ELR (cell line): ENCODE measurements around the gene PIM3.
A peak's percentile ranks its signal among the peaks of the same experiment; 100 is the strongest.
"Not testable (repeated sequence)": the region's sequence is repeated elsewhere in the genome, so short reads cannot be mapped to it uniquely, and the experiment has no call there.

Source experiments
- DNase-seq: peaks from one replicate; pipeline ENCODE4 v3.0.0-alpha.2; 2015; ENCODE audit warnings: low read depth

PIM3 gene

DNA sequence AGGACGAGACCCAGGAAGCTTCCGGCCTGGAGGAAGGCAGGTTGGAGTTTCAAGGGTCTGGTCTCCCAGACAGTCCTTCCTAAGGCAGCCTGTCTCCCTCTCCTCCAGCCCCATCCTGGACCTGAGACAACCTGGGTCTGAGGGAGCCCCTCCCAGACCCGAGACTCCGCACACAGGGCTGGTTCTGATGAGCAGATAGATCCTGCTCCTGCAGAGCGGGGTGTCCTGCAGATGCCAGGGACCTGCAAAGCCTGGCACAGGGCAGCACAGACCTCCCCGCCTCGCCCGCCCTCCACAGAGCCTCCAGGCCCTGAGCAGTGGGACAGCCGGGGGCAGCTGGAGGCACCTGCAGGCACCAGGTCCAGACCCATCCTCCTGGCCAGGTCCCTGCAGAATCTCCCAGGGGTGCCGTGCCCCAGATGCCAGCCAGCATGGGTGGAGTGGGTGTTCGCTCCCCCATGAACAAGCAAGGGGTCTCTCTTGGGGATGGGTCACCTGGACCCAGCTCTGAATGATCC is 7.8 kb downstream of the PIM3 start:
- DNase-seq, result no peak

DNA sequence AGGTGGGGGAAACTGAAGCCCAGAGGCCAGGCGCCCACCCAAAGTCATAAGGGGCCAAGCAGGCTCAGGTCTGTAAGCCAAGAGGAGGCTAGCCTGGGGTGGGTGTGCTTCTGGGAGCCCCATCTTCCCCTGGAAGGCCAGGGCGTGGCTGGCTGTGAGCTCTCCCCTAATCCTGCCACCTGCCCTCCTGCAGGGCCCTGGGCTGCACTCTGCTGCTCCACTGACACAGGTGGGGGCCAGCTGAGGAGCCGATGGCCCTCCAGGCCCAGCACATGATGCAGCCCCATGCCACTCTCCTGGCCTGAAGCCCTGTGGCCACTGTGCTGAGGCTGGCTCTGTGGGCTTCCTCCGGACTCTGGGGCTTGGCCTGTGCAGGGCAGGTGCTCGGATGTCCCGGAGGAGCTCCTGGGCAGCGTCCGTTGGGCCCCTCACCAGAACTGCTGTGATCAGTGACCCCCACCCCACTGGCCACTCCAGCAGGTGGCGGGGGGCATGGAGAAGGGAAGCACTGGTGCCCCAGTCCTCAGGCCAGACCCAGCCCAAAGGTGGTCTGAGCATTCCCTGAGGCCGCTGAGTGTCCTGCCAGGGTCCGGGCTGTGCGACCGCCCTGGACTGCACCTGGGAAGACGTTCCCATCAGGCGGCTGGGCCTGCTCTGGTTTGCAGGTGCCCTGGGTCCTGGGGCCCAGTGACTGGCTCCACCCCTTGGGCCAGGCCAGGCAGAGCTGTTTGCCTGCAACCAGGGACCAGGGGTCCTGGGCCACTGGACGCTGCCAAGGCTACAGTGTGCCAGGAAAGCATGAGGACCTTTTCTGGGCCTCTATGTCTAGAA is 8.5 kb downstream of the PIM3 start:
- no peak for DNase-seq

DNA sequence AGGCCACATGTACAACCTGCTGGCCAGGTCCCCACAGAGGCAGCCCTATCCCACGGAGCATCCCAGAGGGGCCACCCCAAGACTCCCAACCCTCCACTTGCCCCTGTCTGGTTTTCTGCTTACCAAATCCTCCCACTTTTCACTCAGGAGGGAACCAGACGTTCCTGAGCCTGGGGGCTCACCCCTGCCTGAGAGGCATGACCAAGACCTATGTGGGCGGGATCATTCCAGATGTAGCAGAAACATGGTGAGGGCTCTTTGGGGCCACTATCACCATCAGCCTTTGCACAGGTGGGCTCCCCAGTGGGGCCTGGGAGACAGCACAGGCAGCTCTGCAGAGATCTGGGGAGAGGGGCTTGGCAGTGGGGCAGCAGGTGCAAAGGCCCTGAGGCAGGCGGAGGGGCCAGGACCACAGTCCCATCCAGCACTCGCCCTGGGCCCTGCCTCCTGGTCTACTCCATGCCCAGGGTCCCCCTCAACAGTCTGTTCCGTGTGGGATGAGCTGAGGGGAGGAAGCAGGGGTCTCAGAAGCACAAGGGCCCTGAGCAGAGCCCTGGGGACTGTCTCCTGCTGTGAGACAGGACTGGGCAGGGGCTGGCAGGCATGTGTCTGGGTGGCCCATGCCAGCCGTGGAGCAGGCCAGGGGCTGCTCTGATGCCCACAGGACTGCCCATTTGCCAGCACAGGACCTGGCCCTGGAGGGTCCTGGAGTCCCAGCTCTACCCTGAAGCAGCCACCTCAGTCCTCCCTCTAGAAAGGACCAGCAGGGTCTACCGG is 9.4 kb downstream of the PIM3 start:
- no peak for DNase-seq

DNA sequence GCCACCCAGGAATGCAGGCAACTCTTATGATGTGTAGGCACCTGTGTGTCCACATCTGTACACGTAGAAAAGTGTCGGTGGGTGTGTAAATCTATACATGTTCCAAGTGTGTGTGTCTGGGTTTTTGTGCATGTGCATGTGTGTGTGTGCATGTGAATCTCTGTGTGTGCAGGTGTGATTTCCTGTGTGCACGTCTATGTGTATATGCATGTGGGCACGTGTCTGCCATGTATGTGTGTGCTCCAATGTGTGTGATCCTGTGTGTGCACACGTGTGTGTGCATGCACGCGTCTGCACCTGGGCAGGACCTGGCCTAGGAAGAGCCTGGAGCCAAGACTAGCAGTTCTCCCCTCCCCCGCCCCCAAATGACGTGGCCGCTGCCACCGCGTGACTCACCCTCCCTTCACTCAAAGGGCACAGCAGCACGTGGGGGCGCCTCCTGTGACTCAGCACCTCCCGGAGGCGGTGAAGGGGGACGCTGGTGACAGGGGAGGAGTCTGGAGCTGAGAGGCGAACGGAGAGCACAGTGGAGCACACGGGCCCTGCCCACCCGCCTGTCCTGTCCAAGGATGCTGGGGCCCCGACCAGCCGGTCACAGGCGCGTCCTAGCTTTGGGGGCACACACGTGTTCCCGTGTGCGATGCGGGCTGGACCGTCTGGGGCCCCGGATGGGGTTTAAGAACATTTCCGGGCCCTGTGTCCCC is 10.1 kb downstream of the PIM3 start:
- peak; percentile 99 for DNase-seq

DNA sequence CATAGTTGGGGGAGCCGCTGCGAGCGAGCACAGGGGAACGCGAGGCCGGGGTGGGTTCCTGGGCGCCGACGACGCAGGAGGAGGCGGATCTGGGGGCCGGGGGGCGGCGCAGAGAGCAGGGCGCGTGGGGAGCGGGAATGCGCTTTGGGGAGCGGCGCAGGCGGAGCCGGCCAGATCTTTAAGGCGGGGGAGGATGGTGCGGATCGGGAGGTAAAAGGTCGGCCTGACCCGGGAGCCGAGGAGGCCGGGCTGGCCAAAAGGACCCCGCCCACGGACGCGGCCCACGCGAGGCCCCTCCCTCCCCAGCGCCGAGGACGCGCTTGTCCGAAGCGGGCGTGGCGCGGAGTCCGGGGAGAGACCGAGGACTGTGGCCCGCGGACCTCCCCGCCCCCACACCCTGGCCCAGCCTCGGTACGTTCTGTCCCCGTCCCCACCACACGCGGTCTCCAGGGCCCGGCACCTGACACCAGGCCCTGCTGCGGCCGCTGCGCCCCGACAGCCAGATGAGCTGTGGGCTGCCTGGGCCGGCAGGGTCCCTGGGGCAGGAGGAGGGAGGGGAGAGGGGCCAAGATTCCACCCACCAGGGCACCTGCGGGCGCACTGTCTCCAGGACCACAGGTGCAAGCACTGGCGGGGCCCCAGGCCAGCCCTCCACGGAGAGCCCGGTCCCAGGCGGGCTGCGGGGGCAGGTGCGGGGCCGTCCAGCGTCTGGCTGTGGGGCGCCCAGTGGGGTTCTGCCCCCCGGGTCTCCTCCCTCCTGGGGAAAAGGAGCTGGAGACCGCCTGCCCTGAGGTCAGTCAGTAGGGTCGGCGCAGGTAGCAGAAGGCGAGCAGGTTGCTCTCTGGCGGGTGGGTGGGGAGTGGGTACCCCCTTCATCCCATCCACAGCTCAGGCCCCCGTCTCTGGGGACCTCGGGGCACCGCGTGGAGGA is 10.9 kb downstream of the PIM3 start:
- peak; percentile 72 for DNase-seq

DNA sequence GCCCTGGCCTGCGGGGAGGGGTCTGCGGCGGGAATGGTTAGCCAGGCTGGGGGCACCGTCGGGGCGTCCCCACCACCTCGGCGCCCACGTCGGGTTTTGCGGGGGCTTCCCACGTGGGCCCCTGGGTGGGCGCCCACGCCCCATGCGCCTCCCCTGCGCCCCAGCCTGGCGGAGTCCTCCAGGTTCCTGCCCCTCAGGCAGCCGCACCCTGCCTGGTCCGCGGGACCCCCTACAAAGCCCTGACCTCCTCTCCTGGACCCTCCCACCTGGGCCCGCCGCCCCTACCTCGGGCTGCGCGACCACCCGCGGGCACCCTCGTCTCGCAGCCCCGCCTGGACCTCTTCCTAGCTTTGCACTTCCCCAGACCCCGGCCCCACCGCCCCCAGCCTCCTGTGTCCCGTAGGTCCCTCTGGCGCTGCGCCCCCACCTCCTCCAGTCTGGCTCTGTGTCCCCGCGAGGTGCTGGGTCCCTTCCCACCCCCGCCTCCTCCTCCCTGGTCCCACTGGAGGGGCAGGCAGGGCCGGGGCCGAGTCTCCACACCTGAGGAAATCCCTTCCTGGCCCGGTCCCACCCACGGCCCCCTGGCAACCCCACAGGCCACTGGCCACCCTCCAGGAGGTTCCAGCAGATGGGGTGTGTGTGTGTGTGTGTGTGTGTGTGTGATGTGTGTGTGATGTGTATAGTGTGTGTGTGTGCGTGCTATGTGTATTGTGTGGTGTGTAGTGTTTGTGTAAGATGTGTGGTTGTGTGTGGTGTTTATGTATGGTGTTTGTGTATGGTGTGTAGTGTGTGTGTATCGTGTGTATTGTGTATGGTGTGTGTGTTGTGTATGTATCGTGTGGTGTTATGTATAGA is 11.8 kb downstream of the PIM3 start:
- DNase-seq, result no peak

DNA sequence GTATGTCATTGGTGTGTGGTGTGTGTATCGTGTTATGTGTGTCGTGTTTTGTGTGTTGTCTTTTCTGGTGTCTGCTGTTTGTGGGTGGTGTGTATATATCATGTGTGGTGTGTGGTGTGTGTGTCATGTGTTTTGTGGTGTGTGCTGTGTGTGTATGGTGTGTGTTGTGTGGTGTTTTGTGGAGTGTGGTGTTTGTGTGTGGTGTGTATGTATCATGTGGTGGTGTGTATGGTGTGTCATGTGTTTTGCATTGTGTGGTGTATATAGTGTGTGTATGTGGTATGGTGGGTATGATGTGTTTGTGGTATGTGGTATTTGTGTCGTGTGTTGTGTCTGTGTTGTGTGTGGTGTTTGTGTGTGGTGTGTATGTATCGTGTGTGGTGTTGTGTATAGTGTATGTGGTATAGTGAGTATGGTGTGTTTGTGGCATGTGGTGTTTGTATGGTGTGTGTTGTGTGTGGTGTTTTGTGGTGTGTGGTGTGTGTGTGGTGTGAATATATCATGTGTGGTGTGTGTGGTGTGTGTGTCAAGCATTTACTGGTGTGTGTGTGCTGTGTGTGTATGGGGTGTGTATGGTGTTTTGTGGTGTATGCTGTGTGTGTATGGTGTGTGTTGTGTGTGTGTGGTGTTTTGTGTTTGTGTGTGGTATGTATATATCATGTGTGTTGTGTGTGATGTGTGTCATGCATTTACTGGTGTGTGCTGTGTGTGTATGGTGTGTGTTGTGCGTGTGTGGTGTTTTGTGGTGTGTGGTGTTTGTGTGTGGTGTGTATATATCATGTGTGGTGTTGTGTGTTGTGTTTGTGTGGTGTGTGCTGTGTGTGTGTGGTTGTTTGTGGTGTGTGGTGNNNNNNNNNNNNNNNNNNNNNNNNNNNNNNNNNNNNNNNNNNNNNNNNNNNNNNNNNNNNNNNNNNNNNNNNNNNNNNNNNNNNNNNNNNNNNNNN is 12.7 kb downstream of the PIM3 start:
- peak; percentile 22 for DNase-seq

DNA sequence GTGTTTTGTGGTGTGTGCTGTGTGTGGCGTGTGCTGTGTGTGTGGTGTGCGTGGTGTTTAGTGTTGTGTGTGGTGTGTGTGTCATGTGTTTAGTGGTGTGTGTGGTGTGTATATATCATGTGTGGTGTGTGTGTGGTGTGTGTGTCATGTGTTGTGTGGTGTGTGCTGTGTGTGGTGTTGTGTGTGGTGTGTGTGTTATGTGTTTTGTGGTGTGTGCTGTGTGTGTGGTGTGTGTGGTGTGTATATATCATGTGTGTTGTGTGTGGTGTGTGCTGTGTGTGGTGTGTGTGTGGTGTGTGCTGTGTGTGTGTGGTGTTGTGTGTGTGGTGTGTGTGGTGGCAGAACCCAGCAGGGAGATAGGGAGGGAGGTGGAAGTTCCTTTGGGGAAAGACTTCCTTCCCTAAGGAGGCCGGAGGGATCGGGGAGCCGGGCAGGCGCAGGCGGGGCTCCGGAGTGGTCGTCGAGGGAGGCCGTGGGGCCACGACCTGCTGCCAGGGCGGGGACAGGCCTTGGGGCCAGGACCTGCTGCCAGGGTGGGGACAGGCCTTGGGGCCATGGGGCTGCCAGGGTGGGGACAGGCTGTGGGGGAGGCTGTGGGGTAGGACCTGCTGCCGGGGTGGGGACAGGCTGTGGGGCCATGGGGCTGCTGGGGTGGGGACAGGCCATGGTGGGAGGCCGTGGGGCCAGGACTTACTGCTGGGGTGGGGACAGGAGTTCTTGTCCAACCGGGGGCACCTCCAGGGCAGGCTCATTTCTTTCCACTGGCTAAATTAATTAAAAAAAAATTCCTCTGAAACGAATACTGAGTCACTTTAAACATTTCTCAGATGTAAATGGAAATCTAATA is 15.2 kb downstream of the PIM3 start:
- peak; percentile 28 for DNase-seq

DNA sequence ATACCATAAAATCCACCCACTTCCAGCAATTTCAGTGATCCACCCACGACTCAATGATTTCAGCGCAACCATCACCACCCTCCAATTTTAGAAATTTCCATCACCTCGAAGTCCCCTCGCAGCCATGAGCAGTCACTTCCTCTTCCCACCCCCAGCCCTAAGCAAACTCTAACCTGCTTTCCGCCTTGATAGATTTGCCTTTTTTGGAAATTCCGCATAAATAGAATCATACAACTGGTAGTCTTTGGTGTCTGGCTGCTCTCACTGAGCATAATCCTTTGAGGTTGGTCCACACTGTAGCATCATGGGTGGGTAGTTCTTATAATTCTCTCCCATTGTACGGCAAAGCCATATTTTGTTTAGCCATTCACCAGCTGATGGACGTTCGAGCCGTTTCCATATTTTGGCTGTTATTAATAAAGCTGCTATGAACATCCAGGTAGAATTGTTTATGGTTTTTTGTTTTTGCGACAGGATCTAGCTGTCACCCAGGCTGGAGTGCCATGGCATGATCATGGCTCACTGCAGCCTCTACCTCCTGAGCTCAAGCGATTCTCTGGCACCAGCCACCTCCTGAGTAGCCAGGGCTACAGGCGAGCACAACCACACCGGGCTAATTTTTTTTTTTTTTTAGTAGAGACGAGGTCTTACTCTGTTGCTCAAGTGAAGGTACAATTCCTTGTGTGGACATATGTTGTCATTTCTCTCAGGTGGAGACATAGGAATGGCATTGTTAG is 16.0 kb downstream of the PIM3 start:
- no peak for DNase-seq

DNA sequence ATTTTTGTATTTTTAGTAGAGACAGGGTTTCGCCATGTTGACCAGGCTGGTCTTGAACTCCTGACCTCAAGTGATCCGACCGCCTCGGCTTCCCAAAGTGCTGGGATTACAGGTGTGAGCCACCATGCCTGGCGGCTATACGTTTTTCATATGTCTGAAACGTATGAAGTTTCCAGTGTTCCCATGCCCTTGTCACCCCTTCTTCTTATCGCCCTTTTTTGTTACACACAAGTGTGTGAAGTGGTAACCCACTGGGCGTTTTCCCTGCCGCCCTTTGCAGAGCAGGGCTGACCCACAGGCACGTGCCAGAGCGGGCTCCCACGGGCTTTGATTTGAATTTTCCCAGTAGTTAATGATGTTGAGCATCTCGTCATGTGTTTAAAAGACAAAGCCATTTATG is 17.0 kb downstream of the PIM3 start:
- DNase-seq, result no peak

DNA sequence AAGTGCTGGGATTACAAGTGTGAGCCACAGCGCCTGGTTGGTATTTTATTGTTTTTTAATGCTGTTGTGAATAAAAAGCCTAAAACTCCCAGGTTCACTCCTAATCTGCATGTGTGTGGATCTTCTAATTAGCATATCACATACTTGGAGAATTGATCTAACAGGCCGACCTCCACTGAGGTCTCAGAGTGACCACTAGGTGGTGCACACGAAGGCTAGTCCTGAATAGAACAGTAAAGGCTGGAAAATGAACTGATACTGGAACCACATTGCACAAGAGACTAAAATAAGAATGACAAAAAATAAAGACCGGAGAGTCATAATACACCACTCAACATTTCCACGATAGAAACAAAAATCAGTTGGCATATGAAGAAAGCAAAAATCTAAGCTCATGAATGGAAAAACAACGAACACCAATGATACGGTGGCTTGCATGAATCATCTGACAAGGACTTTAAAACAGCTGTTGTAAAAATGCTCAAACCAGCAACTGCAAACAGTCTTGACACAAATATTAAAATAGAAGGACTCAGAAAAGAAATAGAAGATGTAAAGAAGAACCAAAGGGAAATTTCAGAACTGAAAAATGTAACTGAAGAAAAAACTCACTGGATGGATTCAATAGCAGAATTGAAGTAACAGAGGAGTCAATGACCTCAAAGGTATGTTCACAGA is 19.2 kb downstream of the PIM3 start:
- peak; percentile 71 for DNase-seq

DNA sequence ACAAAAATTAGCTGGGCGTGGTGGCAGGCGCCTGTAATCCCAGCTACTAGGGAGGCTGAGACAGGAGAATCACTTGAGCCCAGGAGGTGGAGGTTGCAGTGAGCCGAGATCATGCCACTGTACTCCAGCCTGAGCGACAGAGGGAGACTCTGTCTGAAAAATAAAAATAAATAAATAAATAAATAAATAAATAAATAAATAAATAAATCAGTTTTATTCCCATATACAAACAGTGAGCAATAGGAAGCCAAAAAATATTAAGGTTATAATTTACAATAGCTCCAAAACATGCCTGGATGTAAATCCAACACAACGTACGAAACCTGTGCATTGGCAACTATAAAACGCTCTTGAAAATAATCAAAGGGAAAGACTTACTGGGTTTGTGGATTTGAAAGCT is 21.2 kb downstream of the PIM3 start:
- not testable (repeated sequence) for DNase-seq

DNA sequence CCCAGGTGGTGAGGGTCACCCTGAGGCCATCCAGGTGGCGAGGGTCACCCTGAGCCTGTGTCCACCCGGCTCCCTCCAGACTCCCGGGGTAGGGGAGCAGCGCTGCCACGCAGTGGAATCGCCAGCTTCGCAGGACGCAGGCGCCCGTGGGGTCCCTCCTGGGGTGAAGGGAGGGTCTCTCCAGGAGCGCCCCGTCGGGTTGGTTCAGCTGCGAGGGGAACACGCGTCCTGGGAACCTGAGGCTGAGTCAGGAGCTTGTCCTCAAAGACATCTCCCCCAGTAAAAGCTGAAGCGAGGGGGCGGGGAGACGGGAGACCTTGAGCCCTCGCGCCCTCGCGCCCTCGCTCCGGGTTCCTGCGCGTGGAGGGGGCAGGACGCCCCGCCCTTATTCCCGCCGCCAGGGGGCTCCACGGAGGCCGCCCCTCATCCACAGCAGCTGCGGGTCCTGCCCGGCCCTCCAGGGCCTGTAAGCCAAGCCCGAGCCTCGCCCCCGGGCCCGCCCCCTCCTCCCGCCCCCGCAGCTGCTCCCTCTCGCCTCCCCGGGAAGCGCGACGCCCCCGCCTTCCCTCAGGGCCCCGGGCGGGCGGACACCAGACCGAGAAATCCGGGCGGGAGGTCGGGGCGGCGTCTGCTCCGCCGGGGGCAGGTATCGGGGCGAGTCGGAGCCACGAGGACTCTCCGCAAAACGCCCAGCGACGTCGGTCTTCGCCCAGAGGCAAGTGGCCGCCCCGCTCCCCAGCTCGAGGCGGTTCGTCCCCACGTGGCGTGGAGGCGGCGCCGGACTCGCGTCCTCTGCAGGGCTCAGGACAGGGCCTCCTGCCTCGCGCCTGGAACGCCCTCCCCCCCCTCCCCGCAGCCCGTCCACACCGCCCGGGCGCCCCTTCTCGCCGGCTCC is 22.8 kb downstream of the PIM3 start:
- no peak for DNase-seq

DNA sequence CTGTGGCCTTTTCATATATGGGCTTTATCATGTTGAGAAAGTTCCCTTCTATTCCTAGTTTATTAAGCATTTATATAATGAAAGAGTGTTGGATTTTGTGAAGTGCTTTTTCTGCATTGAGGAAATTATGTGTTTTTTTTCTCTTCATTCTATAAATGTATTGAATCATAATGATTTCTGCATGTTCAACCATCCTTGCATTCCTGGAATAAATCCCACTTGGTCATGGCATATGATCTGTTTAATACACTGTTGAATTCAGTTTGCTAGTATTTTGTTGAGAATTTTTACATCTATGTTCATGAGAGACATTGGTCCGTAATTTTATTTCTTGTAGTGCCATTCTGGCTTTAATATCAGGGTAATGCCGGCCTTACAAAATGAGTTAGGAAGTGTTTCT is 25.8 kb downstream of the PIM3 start:
- no peak for DNase-seq

DNA sequence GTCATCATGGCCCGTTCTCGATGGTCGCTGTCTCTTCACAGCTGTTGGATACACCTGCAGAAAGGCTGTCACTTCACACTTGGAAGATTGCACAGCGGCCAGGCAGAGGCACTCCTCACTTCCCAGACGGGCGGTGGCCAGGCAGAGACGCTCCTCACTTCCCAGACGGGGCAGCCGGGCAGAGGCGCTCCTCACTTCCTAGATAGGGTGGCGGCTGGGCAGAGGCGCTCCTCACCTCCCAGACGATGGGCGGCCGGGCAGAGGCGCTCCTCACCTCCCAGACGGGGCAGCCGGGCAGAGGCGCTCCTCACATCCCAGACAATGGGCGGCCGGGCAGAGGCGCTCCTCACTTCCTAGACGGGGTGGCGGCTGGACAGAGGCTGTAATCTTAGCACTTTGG is 29.3 kb downstream of the PIM3 start:
- not testable (repeated sequence) for DNase-seq

DNA sequence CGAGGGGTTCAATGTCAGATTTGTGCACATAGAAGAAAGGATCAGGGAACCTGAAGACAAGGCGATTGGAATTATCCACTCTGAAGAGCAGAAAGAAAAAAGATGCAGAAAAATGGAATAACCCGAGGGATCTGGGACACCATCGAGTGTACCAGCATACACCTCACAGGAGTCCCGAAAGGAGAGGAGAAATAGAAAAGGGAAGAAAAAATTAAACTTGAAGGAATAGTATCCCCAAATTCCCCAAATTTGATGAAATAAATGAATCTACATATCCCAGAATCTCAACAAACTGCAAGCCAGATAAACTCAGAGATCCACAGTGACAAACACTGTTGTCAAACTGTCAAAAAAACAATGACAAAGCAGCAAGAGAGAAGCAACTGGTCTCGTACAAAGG is 30.6 kb downstream of the PIM3 start:
- DNase-seq, result no peak
